H1 (cell line): ENCODE measurements around the gene DDX43. TPM values are rescaled to one million over a fixed set of nuclear protein-coding genes. Genes with fewer than 3 reads are reported as not detected.
A peak's percentile ranks its signal among the peaks of the same experiment; 100 is the strongest.

Experiments
- CTCF ChIA-PET: fragments of 300-600 bp; sonication (Branson Sonifier 250); formaldehyde crosslinking; loops from one replicate; lab custom pipeline; 2021; ENCODE audit not compliant: partially characterized antibody; lab: Charles Lee
- POLR2A ChIA-PET: fragments of 300-600 bp; sonication (Branson Sonifier 250); formaldehyde crosslinking; loops from one replicate; lab custom pipeline; 2021; ENCODE audit warnings: inconsistent platforms; ENCODE audit not compliant: partially characterized antibody; lab: Charles Lee
- DNase-seq, 2 experiments: peaks; one replicate each; pipeline versions ENCODE4 v3.0.0 to v3.0.0-alpha.2; 2010 to 2022; ENCODE audit warnings: low spot score in 2 of 2, low read depth in 1 of 2, mixed read lengths in 1 of 2
- FAIRE-seq: peaks from 2 replicates; lab custom pipeline; 2011; peaks lifted over from hg19 to GRCh38; lab: Jason Lieb, UNC
- H2AFZ ChIP-seq: 2 replicates; pipeline ENCODE4 v1.8.1; 2012; ENCODE audit warnings: low read length, inconsistent platforms
- H2AK5ac ChIP-seq: 2 replicates; pipeline ENCODE4 v1.6.1; 2013; ENCODE audit warnings: low read depth, low read length
- H2BK120ac ChIP-seq: replicated peaks from 2 replicates; pipeline ENCODE3; 2013; ENCODE audit warnings: low read depth, low read length, inconsistent platforms
- H2BK12ac ChIP-seq: 2 replicates; pipeline ENCODE4 v1.6.1; 2013; ENCODE audit warnings: low read depth, low read length
- H2BK15ac ChIP-seq: 2 replicates; pipeline ENCODE4 v1.6.1; 2013; ENCODE audit warnings: low read length
- H2BK20ac ChIP-seq: 2 replicates; pipeline ENCODE4 v1.6.1; 2013; ENCODE audit warnings: low read length
- H2BK5ac ChIP-seq: 2 replicates; pipeline ENCODE4 v1.6.1; 2013; ENCODE audit warnings: low read depth, low read length
- H3K14ac ChIP-seq: 2 replicates; pipeline ENCODE4 v1.6.1; 2013; ENCODE audit warnings: inconsistent platforms; ENCODE audit not compliant: insufficient read length
- H3K18ac ChIP-seq: 2 replicates; pipeline ENCODE4 v1.6.1; 2013; ENCODE audit warnings: low read length; ENCODE audit errors: extremely low read depth
- H3K23ac ChIP-seq: 2 replicates; pipeline ENCODE4 v1.6.1; 2013; ENCODE audit warnings: inconsistent platforms; ENCODE audit not compliant: insufficient read length
- H3K23me2 ChIP-seq: 2 replicates; pipeline ENCODE4 v1.6.1; 2013; ENCODE audit warnings: low read depth, low read length
- H3K27ac ChIP-seq: 2 replicates; pipeline ENCODE4 v1.6.1; 2011; ENCODE audit warnings: low read depth, low read length, inconsistent platforms
- H3K27me3 ChIP-seq, 4 experiments: replicated peaks in 1 of 4; 1 replicate in 1 of 4; 2 replicates in 3 of 4; pipeline versions ENCODE4 v1.6.1 to v1.8.1; 2011 to 2013; ENCODE audit warnings: low read length in 3 of 4, mild to moderate bottlenecking in 3 of 4, inconsistent platforms in 2 of 4, mixed read lengths in 2 of 4, moderate library complexity in 1 of 4; ENCODE audit not compliant: control insufficient read depth in 3 of 4, insufficient read depth in 3 of 4; ENCODE audit errors: extremely low read depth in 1 of 4
- H3K36me3 ChIP-seq, 4 experiments: 2 replicates each; pipeline versions ENCODE4 v1.6.1 to v1.8.1; 2011 to 2013; ENCODE audit warnings: mild to moderate bottlenecking in 4 of 4, low read length in 3 of 4, moderate library complexity in 2 of 4, control low read depth in 1 of 4, inconsistent platforms in 1 of 4; ENCODE audit not compliant: insufficient read depth in 4 of 4, control insufficient read depth in 2 of 4
- H3K4ac ChIP-seq: replicated peaks from 2 replicates; pipeline ENCODE3; 2013; ENCODE audit warnings: low read length, low read depth, mixed read lengths, inconsistent platforms; ENCODE audit not compliant: insufficient read length
- H3K4me1 ChIP-seq, 4 experiments: replicated peaks in 1 of 4; 1 replicate in 1 of 4; 2 replicates in 3 of 4; pipeline versions ENCODE4 v1.6.1 to v1.8.1; 2011 to 2013; ENCODE audit warnings: low read length in 3 of 4, inconsistent platforms in 2 of 4, mixed read lengths in 1 of 4; ENCODE audit not compliant: insufficient read depth in 4 of 4, control insufficient read depth in 3 of 4
- H3K4me2 ChIP-seq, 2 experiments: 2 replicates each; pipeline versions ENCODE4 v1.6.1 to v1.8.1; 2011 to 2013; ENCODE audit warnings: low read depth in 2 of 2, low read length in 2 of 2, control low read depth in 1 of 2, inconsistent platforms in 1 of 2, mild to moderate bottlenecking in 1 of 2; ENCODE audit not compliant: insufficient read depth in 1 of 2
- H3K4me3 ChIP-seq, 4 experiments: fragments of 200-600, 300-600 bp in 1 of 4; sonication (generic), shearing (Covaris generic), sonication (Bioruptor Twin) in 1 of 4; 2 replicates each; pipeline versions ENCODE4 v1.5.1 to v1.8.1; 2011 to 2016; ENCODE audit warnings: low read length in 4 of 4, low read depth in 3 of 4, control low read depth in 2 of 4, inconsistent platforms in 2 of 4, mild to moderate bottlenecking in 2 of 4, mixed read lengths in 1 of 4, moderate library complexity in 1 of 4; ENCODE audit not compliant: insufficient read depth in 2 of 4; ENCODE audit errors: extremely low read depth in 1 of 4
- H3K56ac ChIP-seq: replicated peaks from 2 replicates; pipeline ENCODE3; 2013; ENCODE audit warnings: low read depth, mild to moderate bottlenecking, mixed read lengths, low read length, inconsistent platforms; ENCODE audit not compliant: insufficient read length
- H3K79me1 ChIP-seq: 2 replicates; pipeline ENCODE4 v1.6.1; 2013; ENCODE audit warnings: low read depth, low read length, control low read depth
- H3K79me2 ChIP-seq, 2 experiments: 2 replicates each; pipeline versions ENCODE4 v1.6.1 to v1.8.1; 2012 to 2013; ENCODE audit warnings: low read length in 2 of 2, mild to moderate bottlenecking in 2 of 2, inconsistent platforms in 1 of 2; ENCODE audit not compliant: insufficient read depth in 2 of 2, control insufficient read depth in 1 of 2
- H3K9ac ChIP-seq, 4 experiments: replicated peaks in 1 of 4; 1 replicate in 1 of 4; 2 replicates in 3 of 4; pipeline versions ENCODE4 v1.6.1 to v1.8.1; 2011 to 2013; ENCODE audit warnings: low read depth in 3 of 4, low read length in 3 of 4, control low read depth in 2 of 4, mild to moderate bottlenecking in 2 of 4, moderate library complexity in 2 of 4, inconsistent platforms in 1 of 4; ENCODE audit errors: extremely low read depth in 1 of 4
- H3K9me3 ChIP-seq, 2 experiments: 2 replicates each; pipeline versions ENCODE4 v1.6.1 to v1.8.1; 2012 to 2013; ENCODE audit warnings: mild to moderate bottlenecking in 2 of 2, moderate library complexity in 2 of 2, control low read depth in 1 of 2, inconsistent platforms in 1 of 2, low read depth in 1 of 2, low read length in 1 of 2, mixed read lengths in 1 of 2; ENCODE audit not compliant: insufficient read depth in 2 of 2
- H4K20me1 ChIP-seq, 2 experiments: replicated peaks in 1 of 2; 2 replicates each; pipeline versions ENCODE3 to v1.8.1; 2011 to 2013; ENCODE audit warnings: inconsistent platforms in 2 of 2, low read length in 2 of 2, mild to moderate bottlenecking in 1 of 2; ENCODE audit not compliant: insufficient read depth in 2 of 2, control insufficient read depth in 1 of 2
- H4K5ac ChIP-seq: 2 replicates; pipeline ENCODE4 v1.6.1; 2013; ENCODE audit warnings: low read length, low read depth, mixed read lengths, inconsistent platforms; ENCODE audit not compliant: insufficient read length
- H4K8ac ChIP-seq: 2 replicates; pipeline ENCODE4 v1.8.0; 2013; ENCODE audit warnings: mild to moderate bottlenecking, moderate library complexity, low read length, inconsistent platforms; ENCODE audit not compliant: insufficient read depth; ENCODE audit errors: extremely low read depth
- H4K91ac ChIP-seq: replicated peaks from 2 replicates; pipeline ENCODE3; 2013; ENCODE audit warnings: low read length, mixed read lengths, inconsistent platforms; ENCODE audit not compliant: insufficient read length
- CHD1 ChIP-seq: IDR thresholded peaks from 2 replicates; pipeline ENCODE4 v1.6.1; 2012; ENCODE audit warnings: low read depth, low read length, improper control_type of control experiment
- EGR1 ChIP-seq: IDR thresholded peaks from 2 replicates; pipeline ENCODE4 v1.6.1; 2011; ENCODE audit warnings: low read depth, low read length, borderline replicate concordance
- NANOG ChIP-seq: IDR thresholded peaks from 2 replicates; pipeline ENCODE4 v1.6.1; 2011; ENCODE audit warnings: low read length, low read depth, mild to moderate bottlenecking, inconsistent platforms; ENCODE audit not compliant: insufficient read depth, poor library complexity, severe bottlenecking
- SP2 ChIP-seq: IDR thresholded peaks from 2 replicates; pipeline ENCODE4 v1.6.1; 2012; ENCODE audit warnings: mild to moderate bottlenecking, low read length, inconsistent platforms
- SP4 ChIP-seq: IDR thresholded peaks from 2 replicates; pipeline ENCODE4 v1.6.1; 2012; ENCODE audit warnings: low read length, inconsistent platforms
- WGBS, 2 experiments: shearing (Covaris generic) in 1 of 2; methylation state at CpG; one replicate each; pipeline versions ENCODE4 v1.1.6 to v1.1.7; 2013 to 2015; ENCODE audit warnings: low lambda C conversion rate in 2 of 2, mixed read lengths in 2 of 2, inconsistent platforms in 1 of 2, low coverage in 1 of 2, missing lambda C conversion rate in 1 of 2; ENCODE audit not compliant: insufficient replicate concordance in 2 of 2, insufficient coverage in 1 of 2, insufficient read length in 1 of 2; ENCODE audit errors: extremely low coverage in 1 of 2, missing lambda C conversion rate in 1 of 2; 5-methylcytosine and 5-hydroxymethylcytosine counted together
- polyA plus RNA-seq, 7 experiments: library from polyadenylated mRNA; depleted of rRNA in 3 of 7; stranded (reverse) in 5 of 7; unstranded in 2 of 7; fragments of >200 nt in 5 of 7; fragments of 200-250 nt in 2 of 7; gene quantifications; 1 replicate in 5 of 7; 2 replicates in 1 of 7; 4 replicates in 1 of 7; pipeline versions ENCODE4 v1.2.1 to v1.2.3, GENCODE V29; 2011 to 2013; ENCODE audit warnings: missing spikeins in 2 of 7, mixed read lengths in 2 of 7
- total RNA-seq: library from RNA; stranded (reverse); fragmentation: NEBNext Ultra II Directional; extraction: Animal tissue kit (Norgen Biotek cat#: 25700); gene quantifications from 2 replicates; pipeline ENCODE4 v1.2.1, GENCODE V29; 2021
- TF ChIP-seq, protein P1 (sequence below): IDR thresholded peaks from 2 replicates; pipeline ENCODE4 v1.6.1; 2012; ENCODE audit warnings: low read length, inconsistent platforms

DDX43 gene
- total and polyA plus RNA-seq, 2 of the 8 experiments (the other 6 are each of a cell fraction or from before 2014, with no cell fraction given): 0.05 TPM; not detected in 1

DNA sequence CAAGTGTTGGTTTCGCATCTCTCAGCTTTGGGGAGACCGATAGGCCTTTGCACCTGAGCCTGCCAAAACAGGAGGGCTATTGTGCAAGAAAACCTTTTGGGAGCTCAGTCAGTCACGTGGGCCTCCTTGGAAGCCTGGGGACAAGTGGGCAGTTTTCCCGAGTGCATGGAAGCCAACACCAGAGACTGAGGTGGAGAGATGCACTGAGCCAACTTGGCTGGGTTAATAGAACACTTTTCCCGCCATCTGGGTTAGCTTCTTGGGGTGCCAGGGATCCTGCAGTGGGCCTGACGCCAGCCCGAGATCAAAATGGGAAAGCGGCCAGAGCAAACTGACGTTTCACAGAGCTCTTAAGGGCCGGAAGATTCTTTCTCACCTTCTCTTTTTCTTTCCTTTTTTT is 22.1 kb upstream of the DDX43 start:
- H4K8ac ChIP-seq: peak overlapping the region; percentile 46; the same call in 1 of the 2 replicates
- H2BK20ac ChIP-seq: no peak overlapping the region
- H3K56ac ChIP-seq: no peak overlapping the region
- H3K36me3 ChIP-seq: no peaks in the 10 kb centered on the region
- H2BK15ac ChIP-seq: no peak overlapping the region
- no peak overlapping the region for H2BK12ac ChIP-seq
- H3K23ac ChIP-seq: no peak overlapping the region
- peak overlapping the region; percentile 29 for H2BK120ac ChIP-seq
- FAIRE-seq: no peak
- POLR2A ChIA-PET: interaction anchor here (1.0 kb wide), 1 partner anchor 13 kb away, joined by 3 read pairs; no protein-coding TSS in a partner anchor
- TF ChIP-seq CHD1 (no peak), SP2 (no peak), NANOG (no peak), EGR1 (no peak), SP4 (no peak)
- TF ChIP-seq, protein P1, sequence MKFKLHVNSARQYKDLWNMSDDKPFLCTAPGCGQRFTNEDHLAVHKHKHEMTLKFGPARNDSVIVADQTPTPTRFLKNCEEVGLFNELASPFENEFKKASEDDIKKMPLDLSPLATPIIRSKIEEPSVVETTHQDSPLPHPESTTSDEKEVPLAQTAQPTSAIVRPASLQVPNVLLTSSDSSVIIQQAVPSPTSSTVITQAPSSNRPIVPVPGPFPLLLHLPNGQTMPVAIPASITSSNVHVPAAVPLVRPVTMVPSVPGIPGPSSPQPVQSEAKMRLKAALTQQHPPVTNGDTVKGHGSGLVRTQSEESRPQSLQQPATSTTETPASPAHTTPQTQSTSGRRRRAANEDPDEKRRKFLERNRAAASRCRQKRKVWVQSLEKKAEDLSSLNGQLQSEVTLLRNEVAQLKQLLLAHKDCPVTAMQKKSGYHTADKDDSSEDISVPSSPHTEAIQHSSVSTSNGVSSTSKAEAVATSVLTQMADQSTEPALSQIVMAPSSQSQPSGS: no peak
- peaks cover 0 to 6% (median 2%) of the 10 kb centered on the region in 4 experiments; a peak in 3 of 7 replicates for H3K4me1 ChIP-seq
- no peaks in the 10 kb centered on the region for H3K79me2 ChIP-seq
- no peaks in the 10 kb centered on the region for H3K27me3 ChIP-seq
- 92% methylated on average over 10 of the region's 10 CpGs; no CpG with 5 or more reads in 1 of the 2 experiments for WGBS, 2 experiments
- no peak overlapping the region for H3K9ac ChIP-seq
- H2BK5ac ChIP-seq: no peak overlapping the region
- H3K9me3 ChIP-seq: peaks cover 0 to 4% of the 10 kb centered on the region in 2 experiments; a peak in 1 of 4 replicates
- H4K20me1 ChIP-seq: no peaks in the 10 kb centered on the region
- H3K4me2 ChIP-seq: no peak overlapping the region
- no peaks in the 10 kb centered on the region for H3K79me1 ChIP-seq
- H2AFZ ChIP-seq: no peak overlapping the region; the same call in 1 of the 2 replicates
- CTCF ChIA-PET: no interaction called here
- no peak overlapping the region for H3K27ac ChIP-seq
- H3K18ac ChIP-seq: 0 out of 2 replicates have a peak overlapping the region, but pooled peaks have one; percentile 48
- no peak overlapping the region for H4K5ac ChIP-seq
- H2AK5ac ChIP-seq: no peak overlapping the region
- H4K91ac ChIP-seq: no peak overlapping the region
- H3K4me3 ChIP-seq: no peak overlapping the region
- H3K23me2 ChIP-seq: no peaks in the 10 kb centered on the region
- no peak for DNase-seq
- H3K4ac ChIP-seq: no peak overlapping the region
- H3K14ac ChIP-seq: no peak overlapping the region
